ENCODE results near the gene ALK.

GRCh38 chr2:29326926-29327325, 594.5 kb downstream of the ALK start:
- TF ChIP-seq POLR2A (IDR thresholded peaks at IDR 0.05), result no peak
- no peak for TF ChIP-seq CTCF (IDR thresholded peaks at IDR 0.05)
